Psoas muscle (tissue), 8 donors: Measurements from ENCODE around the gene PODXL2. TPM values are rescaled to one million over a fixed set of nuclear protein-coding genes. Genes with fewer than 3 reads are reported as not detected.
A peak's percentile ranks its signal among the peaks of the same experiment; 100 is the strongest.
"Not testable (repeated sequence)": the region's sequence is repeated elsewhere in the genome, so short reads cannot be mapped to it uniquely, and the experiment has no call there.

ENCODE experiments used
- ATAC-seq, 4 donors: fragments of 200-7000 bp; cut with Tn5 transposase; one replicate each; pipeline ENCODE4 v1.9.1; 2020; ENCODE audit warnings: moderate library complexity in 3 of 4, mild to moderate bottlenecking in 2 of 4
- DNase-seq, 2 donors: peaks; one replicate each; pipeline ENCODE4 v3.0.0-alpha.2; 2020
- H3K27ac ChIP-seq: fragments of 200-600 bp; one replicate; pipeline ENCODE4 v1.8.0; 2022
- H3K27me3 ChIP-seq, 3 donors: fragments of 200-600 bp in 1 of 3; one replicate each; pipeline versions ENCODE4 v1.6.1 to v1.8.0; 2013 to 2022; ENCODE audit warnings: low read length in 2 of 3, mild to moderate bottlenecking in 2 of 3, moderate library complexity in 1 of 3; ENCODE audit not compliant: insufficient read depth in 3 of 3
- H3K36me3 ChIP-seq, 2 donors: fragments of 200-600 bp in 1 of 2; one replicate each; pipeline versions ENCODE4 v1.6.1 to v1.8.0; 2013 to 2022; ENCODE audit warnings: low read depth in 1 of 2, mild to moderate bottlenecking in 1 of 2, moderate library complexity in 1 of 2; ENCODE audit not compliant: insufficient read depth in 1 of 2
- H3K4me1 ChIP-seq: fragments of 200-600 bp; one replicate; pipeline ENCODE4 v1.8.0; 2022
- H3K4me3 ChIP-seq: fragments of 200-600 bp; one replicate; pipeline ENCODE4 v1.8.0; 2022; ENCODE audit warnings: mild to moderate bottlenecking
- H3K9me3 ChIP-seq: fragments of 200-600 bp; one replicate; pipeline ENCODE4 v1.8.0; 2022
- CTCF ChIP-seq: fragments of 200-600 bp; IDR thresholded peaks from one replicate; pipeline ENCODE4 v1.8.0; 2022; ENCODE audit warnings: antibody characterized with exemption
- WGBS, 3 donors: extraction: QIAGEN DNeasy Blood & Tissue Kit; methylation state at CpG; one replicate each; pipeline versions ENCODE4 v1.1.6 to v1.1.7; 2013; 5-methylcytosine and 5-hydroxymethylcytosine counted together
- intact Hi-C, 2 donors: fragments of 100-400 bp; cut with DNase I; formaldehyde crosslinking; loops; one replicate each; pipeline versions ENCODE4 v1.11.0 to v1.14.2; 2022
- polyA plus RNA-seq, 3 donors: library from polyadenylated mRNA; stranded (reverse); fragments of 200-250 nt; gene quantifications; one replicate each; pipeline ENCODE4 v1.2.3, GENCODE V29; 2013
- total RNA-seq, 4 donors: library from RNA; stranded (reverse); fragmentation: NEBNext Ultra II Directional in 2 of 4; extraction: Animal tissue kit (Norgen Biotek cat#: 25700) in 2 of 4; gene quantifications; one replicate each; pipeline versions ENCODE4 v1.2.1 to v1.2.4, GENCODE V29; 2021 to 2023
- donor health status: healthy with polysubstance abuse.
- donor health status: DM: no; HTN: no; CAD: no; lungs with moderate emphysema.
- donor health status: Bipolar disorder and iron deficiency.
- donor health status: healthy.
- donor health status: DM: yes; HTN: yes; CAD: no.
- donor health status: DM: no; HTN: no; CAD: no.
- donor health status: DM: no; HTN: no; CAD: no.
- donor health status: DM: yes; HTN: yes; CAD: no.

The PODXL2 gene
- total and polyA plus RNA-seq, 7 donors = 1.4 to 3.0 (median 2.1) TPM

- WGBS, 3 donors = 95 to 97% (median 95%) methylated on average over 40 to 41 of the region's 41 CpGs
- peak in 1 of 2 donors; percentile 40 for DNase-seq
Measured at GRCh38 chr3:127604546-127605165, 24.3 kb upstream of the PODXL2 start.

GRCh38 chr3:127605547-127605946 is 23.4 kb upstream of the PODXL2 start:
- H3K9me3 ChIP-seq, intact Hi-C loops, ATAC-seq, H3K27me3 ChIP-seq, H3K27ac ChIP-seq, H3K4me3 ChIP-seq: not testable (repeated sequence)
- H3K36me3 ChIP-seq = peaks cover 0 to 12% of the 10 kb centered on the region in 2 donors
- peaks cover 23% of the 10 kb centered on the region for H3K4me1 ChIP-seq
- peak in 1 of 2 donors; percentile 12 for DNase-seq
- WGBS, 3 donors = 94 to 97% (median 96%) methylated on average over 7 of the region's 7 CpGs

More at GRCh38 chr3:127604546-127605165, 24.3 kb upstream of the PODXL2 start:
- intact Hi-C loops = no loop called here
- H3K27ac ChIP-seq = no peak overlapping the region
- no peak overlapping the region for H3K4me3 ChIP-seq
- peaks cover 0 to 9% of the 10 kb centered on the region in 2 donors for H3K36me3 ChIP-seq
- no peaks in the 10 kb centered on the region for H3K27me3 ChIP-seq
- H3K9me3 ChIP-seq = no peaks in the 10 kb centered on the region
- TF ChIP-seq CTCF = no peak
- peaks cover 23% of the 10 kb centered on the region for H3K4me1 ChIP-seq
- ATAC-seq = no peak

- 60 to 71% (median 66%) methylated on average over 24 of the region's 24 CpGs for WGBS, 3 donors
- Histone ChIP-seq H3K36me3 (peaks cover 0 to 14% of the 10 kb centered on the region in 2 donors), H3K4me1 (peaks cover 23% of the 10 kb centered on the region), H3K4me3 (no peak overlapping the region), H3K9me3 (no peaks in the 10 kb centered on the region), H3K27me3 (no peaks in the 10 kb centered on the region), H3K27ac (peak overlapping the region; percentile 72)
- intact Hi-C loops = no loop called here
- DNase-seq (peak in 1 of 2 donors; percentile 58), ATAC-seq (peak in 3 of 4 donors; percentile 36 to 54 (median 39))
- TF ChIP-seq CTCF = no peak
Measured at GRCh38 chr3:127606086-127606805, 22.7 kb upstream of the PODXL2 start.

- H3K4me1 ChIP-seq = peaks cover 23% of the 10 kb centered on the region
- no peak for TF ChIP-seq CTCF
- 42 to 57% (median 43%) methylated on average over 17 of the region's 17 CpGs for WGBS, 3 donors
- H3K27ac ChIP-seq = peak overlapping the region; percentile 72
- no peaks in the 10 kb centered on the region for H3K27me3 ChIP-seq
- H3K9me3 ChIP-seq = no peaks in the 10 kb centered on the region
- DNase-seq (peak in 1 of 2 donors; percentile 68), ATAC-seq (peak; percentile 33 to 81 (median 74))
- H3K36me3 ChIP-seq = peaks cover 0 to 14% of the 10 kb centered on the region in 2 donors
- no peak overlapping the region for H3K4me3 ChIP-seq
- intact Hi-C loops = no loop called here
Measured at GRCh38 chr3:127606981-127607595, 21.9 kb upstream of the PODXL2 start.
